NT2/D1 (cell line): ENCODE results near the gene TLDC2.
"Not testable (repeated sequence)": the region's sequence is repeated elsewhere in the genome, so short reads cannot be mapped to it uniquely, and the experiment has no call there.

ENCODE experiments used
- DNase-seq: peaks from one replicate; pipeline ENCODE4 v3.0.0-alpha.2; 2011; ENCODE audit warnings: low read depth, low spot score
- H3K27me3 ChIP-seq: 2 replicates; pipeline ENCODE4 v1.6.0; 2011; ENCODE audit warnings: mild to moderate bottlenecking; ENCODE audit not compliant: insufficient read length, insufficient read depth
- H3K36me3 ChIP-seq: 2 replicates; pipeline ENCODE4 v1.6.1; 2011; ENCODE audit warnings: mild to moderate bottlenecking, low read length, mixed read lengths; ENCODE audit not compliant: insufficient read depth, insufficient read length
- H3K4me1 ChIP-seq: 2 replicates; pipeline ENCODE4 v1.5.1; 2011; ENCODE audit not compliant: insufficient read depth, insufficient read length
- H3K4me3 ChIP-seq: 2 replicates; pipeline ENCODE4 v1.5.1; 2011; ENCODE audit warnings: low read depth; ENCODE audit not compliant: insufficient read length
- H3K9ac ChIP-seq: 2 replicates; pipeline ENCODE4 v1.6.0; 2011; ENCODE audit warnings: low read depth; ENCODE audit not compliant: insufficient read length
- H3K9me3 ChIP-seq: 2 replicates; pipeline ENCODE4 v1.5.1; 2011; ENCODE audit warnings: mild to moderate bottlenecking, low read length; ENCODE audit not compliant: insufficient read depth
- SUZ12 ChIP-seq: IDR thresholded peaks from 2 replicates; pipeline ENCODE4 v1.6.1; 2011; ENCODE audit not compliant: insufficient read length, insufficient read depth; ENCODE audit errors: extremely low read depth
- YY1 ChIP-seq: IDR thresholded peaks from 2 replicates; pipeline ENCODE4 v1.6.1; 2011; ENCODE audit not compliant: insufficient read length, insufficient read depth
- ZNF274 ChIP-seq: IDR thresholded peaks from 2 replicates; pipeline ENCODE4 v1.6.1; 2011; ENCODE audit warnings: mild to moderate bottlenecking, low read depth, low read length

TLDC2 gene

GRCh38 chr20:36835025-36835424, 40.9 kb upstream of the TLDC2 start:
- TF ChIP-seq YY1: no peak
- TF ChIP-seq ZNF274: no peak
- no peak for TF ChIP-seq SUZ12
- Histone ChIP-seq H3K9ac (peak overlapping the region; percentile 74), H3K4me3 (peak overlapping the region; percentile 19), H3K27me3 (no peaks in the 10 kb centered on the region), H3K4me1 (peaks cover 16% of the 10 kb centered on the region), H3K36me3 (peaks cover 31% of the 10 kb centered on the region), H3K9me3 (no peaks in the 10 kb centered on the region)
- no peak for DNase-seq

- peak; percentile 92 for DNase-seq
- Histone ChIP-seq H3K27me3 (no peaks in the 10 kb centered on the region), H3K9ac (peak overlapping the region; percentile 74), H3K9me3 (no peaks in the 10 kb centered on the region), H3K4me1 (peaks cover 16% of the 10 kb centered on the region), H3K36me3 (peaks cover 25% of the 10 kb centered on the region), H3K4me3 (peak overlapping the region; percentile 19)
- TF ChIP-seq YY1 (no peak), SUZ12 (no peak), ZNF274 (no peak)
These were observed 40.3 kb upstream of the TLDC2 start for GRCh38 chr20:36835453-36836198.

GRCh38 chr20:36836591-36837269, 39.2 kb upstream of the TLDC2 start:
- no peak for TF ChIP-seq YY1
- H3K36me3 ChIP-seq: peaks cover 22% of the 10 kb centered on the region
- peak; percentile 74 for DNase-seq
- H3K9ac ChIP-seq: peak overlapping the region; percentile 63
- H3K4me3 ChIP-seq: no peak overlapping the region
- H3K9me3 ChIP-seq: no peaks in the 10 kb centered on the region
- H3K27me3 ChIP-seq: no peaks in the 10 kb centered on the region
- H3K4me1 ChIP-seq: peaks cover 20% of the 10 kb centered on the region

GRCh38 chr20:36838376-36838775, 37.6 kb upstream of the TLDC2 start:
- not testable (repeated sequence) for H3K9me3 ChIP-seq, H3K9ac ChIP-seq, H3K4me3 ChIP-seq, DNase-seq, H3K27me3 ChIP-seq
- H3K36me3 ChIP-seq: peaks cover 22% of the 10 kb centered on the region
- peaks cover 20% of the 10 kb centered on the region for H3K4me1 ChIP-seq

- H3K9ac ChIP-seq: no peak overlapping the region
- H3K4me3 ChIP-seq: no peak overlapping the region
- no peak for DNase-seq
- H3K9me3 ChIP-seq: no peaks in the 10 kb centered on the region
- no peak for TF ChIP-seq SUZ12
- TF ChIP-seq ZNF274: no peak
- no peak for TF ChIP-seq YY1
- peaks cover 18% of the 10 kb centered on the region for H3K4me1 ChIP-seq
- peaks cover 22% of the 10 kb centered on the region for H3K36me3 ChIP-seq
- H3K27me3 ChIP-seq: no peaks in the 10 kb centered on the region
These were observed 36.8 kb upstream of the TLDC2 start for GRCh38 chr20:36839150-36839549.

- H3K4me3 ChIP-seq, H3K9ac ChIP-seq, H3K9me3 ChIP-seq, H3K27me3 ChIP-seq, DNase-seq: not testable (repeated sequence)
- Histone ChIP-seq H3K36me3 (peaks cover 21% of the 10 kb centered on the region), H3K4me1 (peaks cover 16% of the 10 kb centered on the region)
These were observed 34.9 kb upstream of the TLDC2 start for GRCh38 chr20:36841030-36841429.

- Histone ChIP-seq H3K9ac (no peak overlapping the region), H3K4me1 (peaks cover 20% of the 10 kb centered on the region), H3K9me3 (no peaks in the 10 kb centered on the region), H3K36me3 (peaks cover 7% of the 10 kb centered on the region), H3K27me3 (no peaks in the 10 kb centered on the region), H3K4me3 (no peak overlapping the region)
- TF ChIP-seq ZNF274 (no peak), SUZ12 (no peak), YY1 (no peak)
- DNase-seq: no peak
These were observed 30.5 kb upstream of the TLDC2 start for GRCh38 chr20:36845288-36845971.
